Gastroesophageal sphincter (tissue), 4 donors: Measurements from ENCODE around the gene ANKH. TPM values are rescaled to one million over a fixed set of nuclear protein-coding genes. Genes with fewer than 3 reads are reported as not detected.

Source experiments
- ATAC-seq: fragments of 150-250 bp; one replicate; pipeline ENCODE4 v1.9.1; 2016; ENCODE audit warnings: mild to moderate bottlenecking, moderate library complexity
- H3K27ac ChIP-seq, 4 donors: fragments of 200-600 bp; sonication (generic) in 3 of 4; 1 replicate in 3 of 4; 2 replicates in 1 of 4; pipeline ENCODE4 v1.5.1; 2016 to 2019
- H3K27me3 ChIP-seq: fragments of 200-600 bp; sonication (generic); one replicate; pipeline ENCODE4 v1.5.1; 2019
- H3K36me3 ChIP-seq, 2 donors: fragments of 200-600 bp; sonication (generic); one replicate each; pipeline ENCODE4 v1.5.1; 2019; ENCODE audit warnings: control low read depth in 1 of 2
- H3K4me1 ChIP-seq, 3 donors: fragments of 200-600 bp; sonication (generic); 1 replicate in 2 of 3; 2 replicates in 1 of 3; pipeline ENCODE4 v1.5.1; 2016 to 2019; ENCODE audit warnings: control low read depth in 2 of 3
- H3K4me3 ChIP-seq, 2 donors: fragments of 200-600 bp; sonication (generic); one replicate each; pipeline ENCODE4 v1.5.1; 2019; ENCODE audit warnings: mild to moderate bottlenecking in 1 of 2, moderate library complexity in 1 of 2
- H3K9me3 ChIP-seq, 3 donors: fragments of 200-600 bp; sonication (generic); one replicate each; pipeline ENCODE4 v1.5.1; 2017 to 2019; ENCODE audit warnings: control low read depth in 2 of 3
- EP300 ChIP-seq: sonication (generic); formaldehyde crosslinking; IDR thresholded peaks from one replicate; pipeline ENCODE4 v1.6.1; 2017; ENCODE audit warnings: antibody characterized with exemption, mild to moderate bottlenecking
- POLR2A ChIP-seq, 2 donors: fragments of 450-650 bp; IDR thresholded peaks; one replicate each; pipeline ENCODE4 v1.6.1; 2017; ENCODE audit warnings: antibody characterized with exemption in 2 of 2, mild to moderate bottlenecking in 2 of 2, moderate library complexity in 1 of 2
- POLR2AphosphoS5 ChIP-seq: sonication (generic); formaldehyde crosslinking; IDR thresholded peaks from one replicate; pipeline ENCODE4 v1.6.1; 2017; ENCODE audit warnings: antibody characterized with exemption
- WGBS, 2 donors: methylation state at CpG; one replicate each; pipeline ENCODE4 v1.1.5; 2018; ENCODE audit warnings: low coverage in 1 of 2; 5-methylcytosine and 5-hydroxymethylcytosine counted together
- total RNA-seq, 4 donors: library from RNA; depleted of rRNA; stranded (reverse); fragments of >200 nt; gene quantifications; one replicate each; pipeline ENCODE4 v1.1.0, GENCODE V29; 2016
- TF ChIP-seq, protein P1 (sequence below), 4 experiments: fragments of 200-600 bp in 2 of 4; fragments of 450-650 bp in 2 of 4; sonication (generic) in 1 of 4; IDR thresholded peaks; one replicate each; pipeline ENCODE4 v1.5.1; 2017 to 2019; ENCODE audit warnings: antibody characterized with exemption in 4 of 4, mild to moderate bottlenecking in 2 of 4, moderate library complexity in 2 of 4

ANKH gene
- total RNA-seq, 4 donors from 2014 or later: 30.0 to 45.2 (median 36.0) TPM

GRCh38 chr5:14744296-14745187, 127.0 kb downstream of the ANKH start:
- Histone ChIP-seq H3K9me3 (no peaks in the 10 kb centered on the region), H3K27me3 (no peaks in the 10 kb centered on the region), H3K4me1 (peaks cover 0 to 17% (median 0%) of the 10 kb centered on the region in 3 donors), H3K36me3 (peaks cover 0 to 84% of the 10 kb centered on the region in 2 donors), H3K27ac (no peak overlapping the region), H3K4me3 (no peak overlapping the region)
- 63 to 95% methylated on average over 3 of the region's 14 CpGs for WGBS, 2 donors
- TF ChIP-seq, protein P1, sequence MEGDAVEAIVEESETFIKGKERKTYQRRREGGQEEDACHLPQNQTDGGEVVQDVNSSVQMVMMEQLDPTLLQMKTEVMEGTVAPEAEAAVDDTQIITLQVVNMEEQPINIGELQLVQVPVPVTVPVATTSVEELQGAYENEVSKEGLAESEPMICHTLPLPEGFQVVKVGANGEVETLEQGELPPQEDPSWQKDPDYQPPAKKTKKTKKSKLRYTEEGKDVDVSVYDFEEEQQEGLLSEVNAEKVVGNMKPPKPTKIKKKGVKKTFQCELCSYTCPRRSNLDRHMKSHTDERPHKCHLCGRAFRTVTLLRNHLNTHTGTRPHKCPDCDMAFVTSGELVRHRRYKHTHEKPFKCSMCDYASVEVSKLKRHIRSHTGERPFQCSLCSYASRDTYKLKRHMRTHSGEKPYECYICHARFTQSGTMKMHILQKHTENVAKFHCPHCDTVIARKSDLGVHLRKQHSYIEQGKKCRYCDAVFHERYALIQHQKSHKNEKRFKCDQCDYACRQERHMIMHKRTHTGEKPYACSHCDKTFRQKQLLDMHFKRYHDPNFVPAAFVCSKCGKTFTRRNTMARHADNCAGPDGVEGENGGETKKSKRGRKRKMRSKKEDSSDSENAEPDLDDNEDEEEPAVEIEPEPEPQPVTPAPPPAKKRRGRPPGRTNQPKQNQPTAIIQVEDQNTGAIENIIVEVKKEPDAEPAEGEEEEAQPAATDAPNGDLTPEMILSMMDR (IDR thresholded peaks at IDR 0.05): no peak
- TF ChIP-seq POLR2A (IDR thresholded peaks at IDR 0.05) (no peak), EP300 (no peak), POLR2AphosphoS5 (no peak)
- no peak for ATAC-seq

GRCh38 chr5:14743601-14744295, 127.8 kb downstream of the ANKH start:
- H3K9me3 ChIP-seq: no peaks in the 10 kb centered on the region
- no peak overlapping the region for H3K4me3 ChIP-seq
- no peak overlapping the region for H3K27ac ChIP-seq
- no peaks in the 10 kb centered on the region for H3K27me3 ChIP-seq
- H3K4me1 ChIP-seq: peaks cover 0 to 14% (median 0%) of the 10 kb centered on the region in 3 donors
- TF ChIP-seq POLR2A (IDR thresholded peaks at IDR 0.05) (no peak), POLR2AphosphoS5 (no peak), EP300 (no peak)
- TF ChIP-seq, protein P1 (IDR thresholded peaks at IDR 0.05): no peak
- H3K36me3 ChIP-seq: peaks cover 0 to 79% of the 10 kb centered on the region in 2 donors
- ATAC-seq: no peak
- WGBS, 2 donors: 73 to 84% methylated on average over 6 of the region's 6 CpGs

- Histone ChIP-seq H3K4me1 (peaks cover 0 to 14% (median 0%) of the 10 kb centered on the region in 3 donors), H3K27ac (no peak overlapping the region)
These were observed 129.1 kb downstream of the ANKH start for GRCh38 chr5:14742498-14742897.

GRCh38 chr5:14741801-14742440, 129.7 kb downstream of the ANKH start:
- TF ChIP-seq POLR2AphosphoS5 (no peak), POLR2A (IDR thresholded peaks at IDR 0.05) (no peak), EP300 (no peak)
- TF ChIP-seq, protein P1 (IDR thresholded peaks at IDR 0.05): no peak
- Histone ChIP-seq H3K36me3 (peaks cover 0 to 61% of the 10 kb centered on the region in 2 donors), H3K4me1 (peaks cover 0 to 14% (median 0%) of the 10 kb centered on the region in 3 donors), H3K4me3 (no peak overlapping the region), H3K9me3 (no peaks in the 10 kb centered on the region), H3K27ac (no peak overlapping the region), H3K27me3 (no peaks in the 10 kb centered on the region)
- ATAC-seq: no peak
- 96% methylated on average over 6 of the region's 11 CpGs; no CpG with 5 or more reads in 1 of the 2 donors for WGBS, 2 donors

More at GRCh38 chr5:14742498-14742897, 129.1 kb downstream of the ANKH start:
- Histone ChIP-seq H3K36me3 (peaks cover 0 to 66% of the 10 kb centered on the region in 2 donors), H3K9me3 (no peaks in the 10 kb centered on the region), H3K4me3 (no peak overlapping the region), H3K27me3 (no peaks in the 10 kb centered on the region)
- 95% methylated on average over 5 of the region's 9 CpGs; no CpG with 5 or more reads in 1 of the 2 donors for WGBS, 2 donors
- no peak for ATAC-seq
- TF ChIP-seq POLR2AphosphoS5 (no peak), EP300 (no peak)

GRCh38 chr5:14741131-14741530, 130.4 kb downstream of the ANKH start:
- 79 to 92% methylated on average over 11 of the region's 13 CpGs for WGBS, 2 donors
- no peak for ATAC-seq
- H3K36me3 ChIP-seq: peaks cover 0 to 54% of the 10 kb centered on the region in 2 donors
- no peak overlapping the region for H3K27ac ChIP-seq
- no peaks in the 10 kb centered on the region for H3K27me3 ChIP-seq
- TF ChIP-seq POLR2AphosphoS5: no peak
- no peak for TF ChIP-seq EP300
- TF ChIP-seq, protein P1 (IDR thresholded peaks at IDR 0.05): no peak
- TF ChIP-seq POLR2A (IDR thresholded peaks at IDR 0.05): no peak
- H3K9me3 ChIP-seq: no peaks in the 10 kb centered on the region
- no peak overlapping the region for H3K4me3 ChIP-seq
- H3K4me1 ChIP-seq: peaks cover 0 to 14% (median 0%) of the 10 kb centered on the region in 3 donors
